Glomerular visceral epithelial cell (primary cell): ENCODE data around the gene CD38.
A peak's percentile ranks its signal among the peaks of the same experiment; 100 is the strongest.
"Not testable (repeated sequence)": the region's sequence is repeated elsewhere in the genome, so short reads cannot be mapped to it uniquely, and the experiment has no call there.

Experiments used
- DNase-seq: peaks from one replicate; pipeline ENCODE4 v3.0.0-alpha.2; 2016; ENCODE audit errors: extremely low spot score

The CD38 gene

DNA sequence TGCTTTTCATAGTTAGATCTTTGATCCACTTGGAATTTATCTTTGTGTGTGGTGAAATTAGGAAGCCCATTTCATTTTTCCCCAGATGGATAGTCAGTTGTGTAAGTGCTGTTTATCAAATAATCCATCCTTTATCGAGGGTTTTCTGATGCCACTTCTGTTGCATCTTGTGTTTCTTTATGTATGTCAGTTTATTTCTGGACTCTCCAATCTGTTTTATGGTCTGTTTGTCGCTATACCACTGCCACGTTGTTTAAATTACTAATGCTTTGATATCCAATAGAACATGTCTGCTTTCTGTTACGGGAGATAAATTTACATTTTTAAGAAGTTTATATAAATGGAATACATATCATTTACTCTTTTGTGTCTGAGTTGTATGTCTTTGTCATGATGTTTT is 21.0 kb downstream of the CD38 start:
- DNase-seq = no peak

DNA sequence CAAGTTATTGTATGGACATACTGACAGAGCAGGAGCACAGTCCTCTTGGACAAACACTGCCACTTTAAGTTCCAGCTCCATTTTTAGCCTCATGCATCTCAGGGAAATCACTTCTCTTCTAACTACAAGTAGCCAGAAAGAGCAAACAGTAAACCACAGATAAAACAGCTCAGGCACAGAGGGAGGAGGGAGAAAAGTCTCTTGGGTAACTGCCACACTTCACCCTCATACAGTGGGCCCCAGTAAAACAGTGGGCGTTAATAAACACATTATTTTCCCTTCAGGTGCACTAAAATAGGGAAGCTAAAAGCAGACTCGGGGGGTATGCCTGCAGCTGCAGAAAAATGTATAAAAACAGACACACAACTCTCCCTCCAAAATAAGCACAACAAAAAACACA is 21.6 kb downstream of the CD38 start:
- DNase-seq = no peak

DNA sequence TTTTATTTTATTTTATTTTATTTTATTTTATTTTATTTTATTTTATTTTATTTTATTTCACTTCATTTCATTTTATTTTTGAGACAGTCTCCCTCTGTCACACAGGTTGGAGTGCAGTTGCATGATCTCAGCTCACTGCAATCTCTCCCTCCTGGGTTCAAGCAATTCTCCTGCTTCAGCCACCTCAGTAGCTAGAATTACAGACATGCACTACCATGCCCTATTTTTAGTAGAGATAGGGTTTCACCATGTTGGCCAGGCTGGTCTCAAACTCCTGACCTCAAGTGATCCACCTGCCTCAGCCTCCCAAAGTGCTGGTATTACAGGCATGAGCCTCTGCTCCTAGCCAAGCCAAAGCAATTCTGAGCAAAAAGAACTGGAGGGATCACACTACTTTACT is 24.4 kb downstream of the CD38 start:
- DNase-seq = not testable (repeated sequence)

DNA sequence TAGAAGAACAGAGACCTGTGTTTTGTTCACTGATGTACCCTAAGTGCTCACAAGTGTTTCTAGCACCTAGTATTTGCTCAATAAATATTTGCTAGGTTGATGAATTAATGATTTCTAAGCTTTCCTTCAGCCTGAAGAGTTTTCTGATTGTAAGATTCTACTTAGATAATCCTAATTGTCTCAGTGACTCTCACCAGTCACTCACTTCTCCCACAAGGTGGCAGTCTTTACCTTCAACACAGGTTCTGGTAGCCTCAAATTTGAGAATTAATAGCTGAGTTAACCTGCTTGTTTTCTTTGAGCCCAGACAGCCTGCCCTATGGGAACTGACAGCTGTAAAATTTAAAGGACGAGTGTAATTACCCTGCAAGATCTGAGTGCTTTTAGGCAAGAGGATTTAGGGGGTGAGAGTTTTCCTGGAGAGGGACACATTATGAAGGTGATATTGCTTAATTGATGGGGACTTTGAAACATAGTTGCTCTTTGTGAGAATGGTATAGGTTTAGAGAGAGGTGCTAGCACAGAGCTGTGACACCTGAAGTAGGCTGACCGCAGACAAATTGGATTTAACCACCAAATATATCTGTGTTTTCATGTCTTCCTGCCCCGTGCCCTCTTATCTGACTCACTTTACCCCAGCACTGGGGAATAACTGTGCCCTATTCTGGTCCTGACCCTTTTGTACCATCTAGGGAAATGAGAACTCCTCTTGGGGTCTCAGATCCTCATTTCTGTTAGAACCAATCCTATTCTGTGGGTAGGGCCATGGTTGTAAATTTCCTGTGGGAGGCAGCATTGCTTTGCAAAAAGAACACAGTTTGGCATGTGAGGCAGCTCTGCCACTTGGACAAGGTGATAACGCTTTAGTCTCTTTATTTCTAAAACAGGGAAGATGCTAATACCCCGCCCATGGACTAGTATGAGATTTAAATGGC is 27.7 kb downstream of the CD38 start:
- peak; percentile 54 for DNase-seq

DNA sequence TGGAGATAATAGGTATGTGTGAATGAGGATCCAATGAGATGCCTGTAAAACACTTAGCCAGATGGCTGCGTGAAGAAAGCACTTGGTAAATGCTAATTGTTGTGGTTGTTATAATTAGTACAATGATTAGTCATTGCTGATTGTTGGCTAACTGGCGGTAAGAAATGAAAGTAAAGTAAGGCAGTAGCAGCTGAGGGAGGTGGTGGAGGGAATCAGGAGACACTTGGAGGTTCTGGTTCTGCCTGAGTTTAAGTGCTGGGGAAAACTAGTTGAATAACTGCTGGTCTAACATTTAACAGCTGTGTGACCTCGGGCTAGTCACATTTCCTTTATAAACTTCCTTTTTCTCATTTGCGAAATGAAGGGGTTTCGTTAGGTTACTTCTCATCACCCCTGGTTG is 30.9 kb downstream of the CD38 start:
- DNase-seq = no peak

DNA sequence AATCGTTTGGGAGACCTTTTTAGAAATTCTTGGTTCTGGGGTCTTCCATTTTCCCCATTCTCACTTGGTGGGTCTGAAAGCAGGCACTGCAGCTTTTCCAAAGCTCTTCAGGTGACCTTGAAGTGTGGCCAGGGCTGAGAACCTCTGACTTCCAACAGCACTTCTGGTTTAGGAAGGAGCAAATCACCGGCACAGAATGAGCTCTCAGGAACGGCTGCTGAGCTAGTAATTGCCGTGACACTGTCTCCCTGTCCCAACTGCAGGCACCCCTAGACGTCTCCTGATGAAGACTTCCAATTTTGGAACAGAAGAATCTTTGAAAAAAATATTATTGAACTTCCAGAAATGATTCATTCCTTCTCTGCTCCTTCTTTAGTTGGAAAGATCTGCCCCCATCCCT is 31.3 kb downstream of the CD38 start:
- DNase-seq = no peak

DNA sequence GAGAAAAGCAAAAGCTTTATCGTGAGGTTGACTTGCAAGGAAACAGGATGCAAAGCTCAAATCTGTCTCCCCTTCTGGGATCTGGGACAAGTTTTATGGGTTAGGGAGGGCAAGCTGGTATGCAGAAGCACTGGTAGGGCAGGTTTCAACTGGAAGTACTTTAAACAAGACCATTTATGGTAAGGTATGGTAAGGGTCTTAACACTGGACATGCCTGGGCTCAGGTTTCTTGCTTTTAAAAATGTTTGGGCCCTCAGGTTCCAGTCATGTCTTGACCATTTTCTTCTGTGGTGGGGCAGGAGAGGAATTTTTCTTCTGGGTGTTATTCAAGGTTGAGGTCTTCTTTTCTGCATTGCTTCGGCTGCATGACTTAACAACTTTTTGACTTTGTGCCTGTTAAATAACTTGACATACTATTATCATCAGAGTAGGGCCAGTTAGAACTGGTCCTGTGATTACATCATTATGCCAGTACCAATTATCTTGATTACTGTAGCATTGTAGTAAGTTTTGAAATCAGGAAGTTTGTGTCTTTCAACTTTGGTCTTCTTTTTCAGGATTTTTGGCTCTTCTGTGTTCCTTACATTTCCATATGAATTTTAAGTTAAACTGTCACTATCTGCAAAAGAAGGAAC is 33.7 kb downstream of the CD38 start:
- DNase-seq = no peak

DNA sequence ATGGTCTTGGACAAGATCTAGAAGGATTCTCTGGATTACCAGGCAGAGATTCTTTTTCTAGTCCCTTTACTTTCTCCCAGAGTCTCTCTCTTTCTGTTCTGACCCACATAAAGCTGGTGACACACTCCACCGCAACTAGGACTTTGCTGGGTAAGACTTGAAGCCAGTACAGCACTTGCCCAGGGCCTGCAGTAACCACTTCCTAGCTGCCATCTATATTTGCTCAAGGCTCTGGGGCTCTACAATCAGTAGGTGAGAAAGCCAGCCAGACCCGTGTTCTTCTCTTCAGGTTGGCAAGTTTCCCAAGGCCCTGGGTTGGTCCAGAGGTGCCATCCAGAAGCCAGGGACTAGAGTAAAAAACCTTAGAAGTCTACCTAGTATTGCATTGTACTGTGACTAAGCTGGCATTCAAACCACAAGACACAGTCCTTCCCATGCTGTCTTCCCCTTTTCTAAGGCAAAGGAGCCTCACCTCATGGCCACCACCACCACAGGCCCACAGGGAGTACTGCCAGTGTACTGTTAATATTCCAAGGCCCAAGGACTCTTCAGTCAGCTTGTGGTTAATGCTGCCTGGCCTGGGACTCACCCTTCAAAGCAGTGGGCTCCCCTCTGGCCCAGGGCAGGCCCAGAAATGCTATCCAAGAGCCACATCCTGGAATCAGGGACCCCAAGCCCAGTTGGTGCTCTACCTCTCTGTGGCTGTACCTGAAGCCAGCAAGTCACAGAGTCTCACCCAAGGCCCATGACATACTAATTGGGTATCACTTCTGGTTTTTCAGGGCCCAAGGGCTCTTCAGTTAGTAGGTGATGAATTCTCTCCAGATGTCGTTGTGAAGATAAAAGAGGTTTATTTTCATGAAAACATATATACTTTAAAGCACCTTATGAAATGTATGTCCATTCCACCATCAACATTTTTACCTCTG is 54.7 kb downstream of the CD38 start:
- DNase-seq = peak; percentile 17

DNA sequence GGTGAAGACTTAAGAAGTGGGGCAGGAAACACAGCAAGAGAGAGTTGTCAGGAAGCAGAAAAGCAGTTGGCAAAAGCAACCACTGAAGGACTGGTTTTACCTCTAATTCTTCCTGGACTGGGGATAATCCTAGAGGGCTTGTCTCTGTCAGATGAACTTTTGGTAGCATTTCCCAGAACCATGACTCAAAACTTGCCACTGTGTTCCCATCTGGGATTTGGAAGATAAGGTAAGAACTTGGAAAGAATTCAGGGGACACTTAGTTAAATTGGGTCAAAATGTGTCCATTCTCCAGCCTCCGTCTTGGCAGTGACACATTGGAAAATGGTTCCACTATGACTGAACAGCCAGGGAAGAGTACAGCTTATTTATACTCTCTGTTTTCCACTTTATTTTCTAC is 55.7 kb downstream of the CD38 start:
- DNase-seq = no peak

DNA sequence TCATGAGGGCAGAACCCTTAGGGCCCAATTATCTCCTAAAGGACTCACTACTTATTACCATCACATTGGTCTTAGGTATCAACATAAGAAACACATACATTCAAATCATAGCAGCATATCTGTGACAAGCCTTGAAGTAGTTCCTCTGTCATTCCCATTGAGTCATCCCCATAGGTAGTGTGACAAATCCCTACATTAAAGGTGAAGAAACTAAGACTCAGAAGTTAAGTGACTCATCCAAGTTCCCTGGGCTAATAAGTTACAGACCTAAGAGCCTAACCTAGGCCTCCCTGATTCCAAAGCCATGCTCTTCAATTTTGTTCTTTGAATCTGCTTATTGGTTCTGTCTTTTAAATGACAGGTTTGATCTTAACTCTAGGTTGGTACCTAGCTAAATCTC is 58.2 kb downstream of the CD38 start:
- DNase-seq = peak; percentile 64

DNA sequence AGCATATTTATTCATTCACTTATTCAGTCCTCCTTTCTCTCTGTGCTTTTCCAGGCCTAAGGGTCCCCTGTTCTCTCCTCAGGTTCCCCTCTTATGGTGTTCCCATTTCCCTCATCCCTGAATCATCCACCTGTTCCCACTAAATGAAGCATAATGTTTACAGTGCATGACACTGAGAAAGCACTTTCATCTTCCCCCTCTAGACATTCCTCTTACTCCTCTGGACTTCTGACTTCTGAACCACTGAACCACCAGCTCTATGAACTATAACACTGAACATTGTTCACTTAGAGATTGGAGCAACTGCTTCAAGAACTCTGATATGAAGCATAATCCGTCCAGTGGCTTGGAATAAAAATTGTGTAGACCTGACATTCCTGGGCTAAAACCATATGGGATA is 59.5 kb downstream of the CD38 start:
- no peak for DNase-seq

DNA sequence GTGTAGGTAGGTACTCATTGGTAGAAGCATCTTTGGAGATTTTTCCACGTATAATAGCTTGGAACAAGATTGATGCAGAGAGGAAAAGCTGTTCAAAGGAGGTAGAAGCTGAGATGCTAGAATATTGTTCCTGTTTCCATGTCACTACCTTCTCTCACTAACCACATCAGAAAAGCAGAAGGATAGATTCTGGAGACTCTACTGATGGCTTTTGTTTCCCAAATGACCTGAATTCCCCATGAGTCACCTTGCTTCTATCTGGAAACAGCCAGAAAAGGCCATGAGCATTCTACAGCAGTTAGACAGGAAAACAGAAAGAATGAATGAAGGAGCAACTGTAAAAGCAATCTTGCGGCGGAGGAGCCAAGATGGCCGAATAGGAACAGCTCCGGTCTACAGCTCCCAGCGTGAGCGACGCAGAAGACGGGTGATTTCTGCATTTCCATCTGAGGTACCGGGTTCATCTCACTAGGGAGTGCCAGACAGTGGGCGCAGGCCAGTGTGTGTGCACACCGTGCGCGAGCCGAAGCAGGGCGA is 63.1 kb downstream of the CD38 start:
- not testable (repeated sequence) for DNase-seq

DNA sequence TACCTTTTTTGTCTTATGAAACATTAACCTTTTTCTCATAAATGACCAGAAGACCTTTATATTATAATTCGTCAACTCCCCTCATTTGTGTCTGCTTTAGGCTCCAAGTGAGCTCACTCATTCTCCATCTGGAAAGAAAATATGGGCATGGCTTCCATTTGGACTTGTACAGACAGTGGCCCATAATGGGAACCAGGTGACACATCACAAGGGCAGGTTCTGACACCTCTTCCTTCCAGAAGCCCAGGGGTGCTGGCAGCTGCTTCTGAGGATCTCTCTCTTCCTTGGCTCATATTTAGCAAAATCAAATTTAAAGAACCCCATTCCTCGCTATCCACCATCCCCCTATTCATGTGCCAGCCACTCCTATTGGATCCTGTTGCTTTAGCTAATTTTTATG is 69.6 kb downstream of the CD38 start:
- no peak for DNase-seq

DNA sequence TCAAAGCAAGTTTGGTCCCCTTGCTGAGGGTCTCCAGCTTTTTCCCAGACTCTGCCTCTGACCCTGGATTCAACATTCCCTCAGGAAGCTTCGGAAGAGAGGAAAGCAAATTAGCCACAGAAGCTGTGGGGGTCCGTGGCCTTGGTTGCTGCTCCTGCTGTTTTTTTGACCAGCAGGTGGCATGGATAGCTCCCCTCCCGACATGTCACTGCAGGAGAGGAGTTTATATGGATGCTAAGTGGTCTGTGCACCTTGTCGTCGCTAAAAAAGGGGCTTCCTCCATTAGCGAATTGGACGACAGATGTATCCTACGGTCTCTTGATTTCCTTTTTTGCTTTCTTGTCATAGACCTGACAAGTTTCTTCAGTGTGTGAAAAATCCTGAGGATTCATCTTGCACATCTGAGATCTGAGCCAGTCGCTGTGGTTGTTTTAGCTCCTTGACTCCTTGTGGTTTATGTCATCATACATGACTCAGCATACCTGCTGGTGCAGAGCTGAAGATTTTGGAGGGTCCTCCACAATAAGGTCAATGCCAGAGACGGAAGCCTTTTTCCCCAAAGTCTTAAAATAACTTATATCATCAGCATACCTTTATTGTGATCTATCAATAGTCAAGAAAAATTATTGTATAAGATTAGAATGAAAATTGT is 70.2 kb downstream of the CD38 start:
- DNase-seq = no peak

DNA sequence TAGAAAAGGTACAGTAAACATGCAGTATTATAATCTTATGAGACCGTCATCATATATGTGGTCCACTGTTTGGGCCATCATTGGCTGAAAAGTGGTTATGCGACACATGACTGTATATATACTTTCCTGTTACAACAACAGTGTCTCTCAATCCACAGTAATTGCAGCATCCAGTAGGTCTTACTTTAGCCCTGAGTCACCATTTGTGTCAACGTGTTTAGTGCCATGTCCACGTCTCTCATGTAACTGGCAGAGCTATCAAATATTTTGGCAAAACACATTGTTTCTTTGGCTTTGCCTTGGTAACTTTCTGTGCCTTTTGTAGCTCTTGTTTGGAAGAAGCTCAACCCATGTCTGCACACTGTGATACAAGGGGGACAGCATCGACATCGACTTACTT is 73.8 kb downstream of the CD38 start:
- no peak for DNase-seq

DNA sequence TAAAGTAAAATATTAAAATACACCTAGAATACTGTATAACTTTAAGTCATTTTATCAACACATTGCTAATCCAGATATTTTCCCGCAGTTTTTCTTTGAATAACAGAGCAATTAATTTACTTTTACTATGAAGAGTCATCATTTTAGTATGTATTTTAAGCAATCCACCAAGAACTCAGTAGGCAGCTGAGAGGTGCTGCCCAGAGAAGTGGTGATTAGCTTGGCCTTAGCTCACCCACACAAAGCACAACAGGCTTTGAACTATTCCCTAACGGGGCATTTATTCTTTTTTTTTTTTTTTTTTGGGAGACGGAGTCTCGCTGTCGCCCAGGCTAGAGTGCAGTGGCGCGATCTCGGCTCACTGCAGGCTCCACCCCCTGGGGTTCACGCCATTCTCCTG is 74.4 kb downstream of the CD38 start:
- no peak for DNase-seq

DNA sequence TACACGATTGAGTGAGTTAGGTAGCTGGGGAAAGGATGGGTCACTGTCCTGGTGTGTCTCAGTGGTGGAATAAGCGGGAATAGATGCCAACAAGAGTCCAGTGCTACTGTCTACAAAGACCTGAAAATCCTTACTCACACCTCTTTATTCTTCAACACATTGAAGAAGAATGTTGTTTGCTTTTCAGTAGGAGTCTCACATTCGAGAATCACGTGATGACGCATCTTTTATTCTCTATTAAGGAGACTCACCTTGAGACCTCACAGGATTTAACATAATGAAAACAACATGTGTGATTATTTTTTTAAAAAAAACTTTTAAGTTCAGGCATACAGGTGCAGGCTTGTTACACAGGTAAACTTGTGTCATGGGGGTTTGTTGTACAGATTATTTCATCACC is 75.2 kb downstream of the CD38 start:
- no peak for DNase-seq

DNA sequence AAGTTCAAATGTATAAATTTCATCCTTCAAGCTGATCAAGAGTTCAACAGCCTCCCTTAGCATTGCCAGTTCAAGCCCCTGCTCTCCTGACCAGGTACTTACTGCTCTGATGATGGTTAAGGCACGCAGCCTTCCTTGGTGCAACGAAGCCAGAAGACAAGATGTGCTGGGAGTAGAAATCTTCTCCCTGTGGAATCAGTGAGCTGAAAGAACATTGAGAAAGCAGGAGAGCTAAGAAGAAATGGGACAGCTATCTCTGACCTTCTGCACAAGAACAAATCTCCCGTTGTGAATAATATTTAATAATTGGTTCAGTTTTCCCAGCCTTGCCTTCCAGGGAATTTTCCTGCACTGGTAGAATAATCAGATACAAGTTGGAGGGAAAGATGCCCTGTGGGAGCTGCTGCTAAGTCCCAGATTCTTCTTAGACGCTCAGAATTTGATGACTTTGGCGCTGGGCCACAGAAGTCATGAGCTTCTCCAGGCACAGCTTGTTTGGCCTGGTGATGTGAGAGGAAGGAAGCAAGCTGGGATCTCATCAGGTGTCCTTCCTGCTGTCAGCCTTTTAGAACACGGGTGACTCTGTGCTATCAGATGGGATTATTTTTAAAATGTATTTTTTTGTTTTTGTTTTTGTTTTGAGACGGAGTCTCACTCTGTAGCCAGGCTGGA is 77.8 kb downstream of the CD38 start:
- no peak for DNase-seq

DNA sequence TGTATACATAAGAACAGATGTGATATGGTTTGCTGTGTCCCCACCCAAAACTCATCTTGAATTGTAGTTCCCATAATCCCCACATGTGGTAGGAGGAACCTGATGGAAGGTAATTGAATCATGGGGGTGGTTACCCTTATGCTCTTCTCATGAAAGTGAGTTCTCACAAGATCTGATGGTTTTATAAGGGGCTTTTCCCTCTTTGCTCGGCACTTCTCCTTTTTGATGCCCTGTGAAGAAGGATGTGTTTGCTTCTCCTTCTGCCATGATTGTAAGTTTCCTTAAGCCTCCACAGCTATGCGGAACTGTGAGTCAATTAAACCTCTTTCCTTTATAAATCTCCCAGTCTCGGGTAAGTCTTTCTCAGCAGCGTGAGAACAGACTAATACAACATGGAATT is 83.1 kb downstream of the CD38 start:
- DNase-seq = not testable (repeated sequence)

DNA sequence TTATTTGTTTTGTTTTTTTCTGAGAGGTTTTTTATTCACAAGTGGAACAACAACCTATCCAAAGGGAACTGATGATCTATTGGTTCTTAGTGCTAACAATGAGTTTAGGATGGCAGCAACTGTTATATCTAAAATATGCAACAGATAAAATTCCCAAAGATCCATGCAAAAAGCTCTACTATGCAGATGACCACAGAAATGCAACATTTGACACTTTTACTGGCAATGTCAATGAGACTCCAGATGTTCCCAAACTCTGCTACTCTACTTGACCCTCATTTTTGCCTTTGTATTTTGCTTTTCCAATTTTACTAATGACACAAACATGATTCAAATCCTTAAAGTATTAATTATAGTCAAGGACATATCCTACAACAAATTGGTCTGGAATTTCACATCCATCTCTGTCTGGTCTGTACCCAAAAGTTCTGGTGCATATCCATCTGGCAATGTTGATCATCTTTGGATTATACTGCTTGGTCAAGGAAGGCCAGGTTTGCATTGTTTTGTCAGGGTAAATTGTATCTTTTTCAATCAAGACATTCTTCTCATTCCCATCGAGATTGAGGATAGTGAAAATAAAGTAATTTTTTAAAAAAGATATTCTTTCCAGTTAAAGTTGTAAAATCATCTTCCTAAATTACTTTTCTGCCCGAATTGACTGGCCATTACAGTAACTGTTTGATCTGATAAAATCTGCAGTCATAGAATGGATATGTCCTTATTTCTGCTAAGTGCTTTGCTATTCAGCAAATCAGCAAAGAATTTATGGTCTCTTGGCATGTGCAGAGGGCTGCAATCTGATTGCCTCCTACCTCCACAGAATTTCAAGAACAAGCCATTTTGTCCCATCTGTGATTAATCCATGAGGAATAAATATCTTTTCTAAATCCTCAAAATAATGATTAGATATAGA is 86.8 kb downstream of the CD38 start:
- no peak for DNase-seq
